K562 (cell line): Measurements from ENCODE around the gene ZNF716. TPM values are rescaled to one million over a fixed set of nuclear protein-coding genes. Genes with fewer than 3 reads are reported as not detected.

ENCODE experiments used
- ATAC-seq: fragments of 200-7000 bp; cut with Tn5 transposase; 3 replicates; pipeline ENCODE4 v1.9.1; 2020; ENCODE audit warnings: moderate library complexity
- BruUV-seq: library from RNA; stranded (reverse); fragments of 400-500 nt; replicated peaks from 2 replicates; lab custom pipeline; 2021; lab: Mats Ljungman, UMichigan
- CTCF ChIA-PET: fragments of 300-600 bp; formaldehyde crosslinking; extraction: SDS; loops from one replicate; lab custom pipeline; 2021; ENCODE audit warnings: low intra/inter-chr PET ratio; lab: Yijun Ruan, JAX
- POLR2A ChIA-PET: fragments of 300-600, 350-650 bp; sonication (Branson Sonifier 250); formaldehyde crosslinking; extraction: SDS; loops from one replicate; lab custom pipeline; 2021; ENCODE audit warnings: antibody characterized with exemption, inconsistent platforms; lab: Yijun Ruan, JAX
- DNase-seq, 4 experiments: peaks; one replicate each; pipeline versions ENCODE4 v3.0.0 to v3.0.0-alpha.2; 2011 to 2018; ENCODE audit warnings: low spot score in 3 of 4, mixed read lengths in 3 of 4; ENCODE audit errors: extremely low read depth in 1 of 4
- FAIRE-seq: peaks from 2 replicates; lab custom pipeline; 2011; peaks lifted over from hg19 to GRCh38; lab: Jason Lieb, UNC
- H2AFZ ChIP-seq: 2 replicates; pipeline ENCODE4 v1.6.0; 2011; ENCODE audit warnings: low read depth, low read length, control low read depth, inconsistent platforms
- H3K27ac ChIP-seq: fragments of 200-600 bp; 3 replicates; pipeline ENCODE4 v1.8.0; 2011; ENCODE audit warnings: low read depth, mild to moderate bottlenecking, control low read depth, inconsistent platforms, low read length, moderate library complexity, mixed read lengths; ENCODE audit errors: extremely low read depth
- H3K27me3 ChIP-seq, 2 experiments: fragments of 300-600 bp in 1 of 2; 2 replicates in 1 of 2; 3 replicates in 1 of 2; pipeline versions ENCODE4 v1.6.0 to v1.8.0; 2011; ENCODE audit warnings: inconsistent platforms in 2 of 2, low read length in 2 of 2, mild to moderate bottlenecking in 1 of 2, mixed read lengths in 1 of 2, moderate library complexity in 1 of 2; ENCODE audit not compliant: control insufficient read depth in 2 of 2, insufficient read depth in 2 of 2
- H3K36me3 ChIP-seq: fragments of 300-600 bp; 3 replicates; pipeline ENCODE4 v1.8.0; 2011; ENCODE audit warnings: mild to moderate bottlenecking, low read length, inconsistent platforms; ENCODE audit not compliant: control insufficient read depth, insufficient read depth
- H3K4me1 ChIP-seq, 2 experiments: fragments of 200-600 bp in 1 of 2; replicated peaks in 1 of 2; 2 replicates in 1 of 2; 3 replicates in 1 of 2; pipeline versions ENCODE4 v1.5.1 to v1.8.0; 2011; ENCODE audit warnings: inconsistent platforms in 2 of 2, low read length in 2 of 2, mild to moderate bottlenecking in 1 of 2, mixed read lengths in 1 of 2, moderate library complexity in 1 of 2; ENCODE audit not compliant: control insufficient read depth in 2 of 2, insufficient read depth in 2 of 2
- H3K4me2 ChIP-seq: 2 replicates; pipeline ENCODE4 v1.6.1; 2011; ENCODE audit warnings: low read length, control low read depth, inconsistent platforms, mixed read lengths; ENCODE audit not compliant: insufficient read depth
- H3K4me3 ChIP-seq: fragments of 200-600 bp; sonication (generic), shearing (Covaris generic); 2 replicates; pipeline ENCODE4 v1.5.1; 2016; ENCODE audit warnings: control low read depth, inconsistent platforms
- H3K79me2 ChIP-seq: fragments of 200-600 bp; 3 replicates; pipeline ENCODE4 v1.8.0; 2011; ENCODE audit warnings: low read length, inconsistent platforms; ENCODE audit not compliant: control insufficient read depth, insufficient read depth
- H3K9ac ChIP-seq, 2 experiments: 2 replicates each; pipeline versions ENCODE4 v1.6.0 to v1.6.1; 2011; ENCODE audit warnings: low read depth in 2 of 2, low read length in 2 of 2, control low read depth in 1 of 2, inconsistent platforms in 1 of 2, mild to moderate bottlenecking in 1 of 2, mixed read lengths in 1 of 2; ENCODE audit not compliant: insufficient read depth in 1 of 2
- H3K9me1 ChIP-seq: one replicate; pipeline ENCODE4 v1.6.0; 2011; ENCODE audit warnings: inconsistent platforms, mild to moderate bottlenecking, low read length, moderate library complexity; ENCODE audit not compliant: control insufficient read depth, insufficient read depth
- H3K9me3 ChIP-seq: replicated peaks from 2 replicates; pipeline ENCODE4 v1.5.1; 2011; ENCODE audit warnings: low read depth, low read length, inconsistent platforms; ENCODE audit not compliant: control insufficient read depth, insufficient read depth
- H4K20me1 ChIP-seq: replicated peaks from 2 replicates; pipeline ENCODE4 v1.6.1; 2011; ENCODE audit warnings: low read length, inconsistent platforms, mixed read lengths; ENCODE audit not compliant: control insufficient read depth, insufficient read depth
- NCOA1 ChIP-seq: fragments of 450-650 bp; IDR thresholded peaks from 2 replicates; pipeline ENCODE4 v1.6.1; 2016; ENCODE audit warnings: low read depth
- POLR2AphosphoS5 ChIP-seq: IDR thresholded peaks from 2 replicates; pipeline ENCODE4 v1.6.1; 2011; ENCODE audit warnings: mild to moderate bottlenecking, low read depth, low read length, moderate library complexity; ENCODE audit not compliant: control insufficient read depth, insufficient read depth
- STAT5A ChIP-seq: IDR thresholded peaks from 2 replicates; pipeline ENCODE4 v1.6.1; 2012; ENCODE audit warnings: low read length, inconsistent platforms, borderline replicate concordance
- TAF1 ChIP-seq: IDR thresholded peaks from 2 replicates; pipeline ENCODE4 v1.6.1; 2011; ENCODE audit warnings: mild to moderate bottlenecking, low read length, moderate library complexity; ENCODE audit not compliant: insufficient read depth, control insufficient read depth, severe bottlenecking; ENCODE audit errors: extremely low read depth
- TOE1 ChIP-seq, 2 experiments: fragments of 450-650 bp in 1 of 2; sonication (generic) in 1 of 2; formaldehyde crosslinking in 1 of 2; IDR thresholded peaks; 2 replicates each; pipeline versions ENCODE4 v1.7.1 to v1.8.0; 2016 to 2022; ENCODE audit warnings: borderline replicate concordance in 2 of 2, mild to moderate bottlenecking in 2 of 2, antibody characterized with exemption in 1 of 2, inconsistent platforms in 1 of 2, low read depth in 1 of 2, missing genetic modification reagents in 1 of 2, moderate library complexity in 1 of 2
- ZNF436 ChIP-seq: fragments of 250-450, 450-650 bp; sonication (Bioruptor Pico); formaldehyde crosslinking; IDR thresholded peaks from 2 replicates; pipeline ENCODE4 v1.7.0; 2020; ENCODE audit warnings: mild to moderate bottlenecking
- ZNF766 ChIP-seq: fragments of 200-800 bp; sonication (Bioruptor generic); conservative IDR thresholded peaks from 2 replicates; pipeline ENCODE4 v1.6.1; 2016; ENCODE audit warnings: missing genetic modification characterization, missing compliant biosample characterization
- WGBS: fragments of 100-300 bp; shearing (Covaris generic); methylation state at CpG from one replicate; pipeline ENCODE4 v1.1.6; 2016; ENCODE audit warnings: low coverage, mixed read lengths; ENCODE audit not compliant: insufficient coverage; ENCODE audit errors: missing lambda C conversion rate; 5-methylcytosine and 5-hydroxymethylcytosine counted together
- in situ Hi-C: fragments of 300-500 bp; cut with MboI; formaldehyde crosslinking; loops from 4 replicates; pipeline ENCODE4 v1.15.0; 2018; ENCODE audit warnings: inconsistent platforms, mixed read lengths
- intact Hi-C: fragments of 100-400 bp; cut with micrococcal nuclease; formaldehyde crosslinking; loops from 2 replicates; pipeline ENCODE4 v1.14.2; 2022
- polyA plus RNA-seq, 8 experiments: library from polyadenylated mRNA; depleted of rRNA in 4 of 8; stranded (reverse) in 5 of 8; unstranded in 3 of 8; fragments of >200 nt; fragmentation: Nextera tagmentation in 2 of 8; fragmentation: Illumina TruSeq in 1 of 8; extraction: Ambion mirVana in 2 of 8; extraction: Trizol in 1 of 8; gene quantifications; 2 replicates each; pipeline versions ENCODE4 v1.2.1 to v1.2.3, GENCODE V29; 2011 to 2014; ENCODE audit warnings: inconsistent platforms in 1 of 8, missing spikeins in 1 of 8
- total RNA-seq, 7 experiments: library from RNA; depleted of rRNA in 6 of 7; stranded (reverse); fragments of >200 nt in 6 of 7; fragmentation: Illumina TruSeq in 2 of 7; extraction: Trizol in 2 of 7; gene quantifications; 2 replicates each; pipeline versions ENCODE4 v1.2.1 to v1.2.3, GENCODE V29; 2011 to 2021; ENCODE audit warnings: low replicate concordance in 1 of 7
- TF ChIP-seq, protein P1 (sequence below): sonication (generic); formaldehyde crosslinking; IDR thresholded peaks from 2 replicates; pipeline ENCODE4 v1.8.1; 2023; ENCODE audit warnings: mild to moderate bottlenecking, missing genetic modification reagents, moderate library complexity
- TF ChIP-seq, protein P2 (sequence below): IDR thresholded peaks from 2 replicates; pipeline ENCODE4 v1.6.1; 2016; ENCODE audit warnings: missing genetic modification characterization, missing compliant biosample characterization

Gene ZNF716
- total and polyA plus RNA-seq, 9 of the 15 experiments (the other 6 are each of a cell fraction or from before 2014, with no cell fraction given) = not detected

DNA sequence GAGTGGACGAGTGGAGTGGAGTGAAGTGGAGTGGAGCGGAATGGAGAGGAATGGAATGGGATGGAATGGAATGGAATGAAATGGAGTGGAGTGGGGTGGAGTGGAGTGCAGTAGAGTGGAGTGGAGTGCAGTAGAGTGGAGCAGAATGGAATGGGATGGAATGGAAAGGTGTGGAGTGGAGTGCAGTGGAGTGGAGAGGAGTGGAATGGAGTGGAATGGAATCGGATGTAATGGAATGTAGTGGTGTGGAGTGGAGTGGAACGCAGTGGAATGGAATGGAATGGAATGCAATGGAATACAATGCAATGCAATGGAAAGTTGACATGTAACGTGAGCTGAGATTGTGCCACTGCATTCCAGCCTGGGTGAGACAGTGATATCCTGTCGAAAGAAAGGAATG is 46.4 kb downstream of the ZNF716 start:
- FAIRE-seq = no peak
- no peak overlapping the region for H3K9ac ChIP-seq
- no TSS peak for BruUV-seq
- no peak for TF ChIP-seq TAF1
- no peak for TF ChIP-seq ZNF436 (CRISPR knock-in tag)
- no peak for TF ChIP-seq ZNF766 (CRISPR knock-in tag)
- TF ChIP-seq POLR2AphosphoS5 = no peak
- TF ChIP-seq STAT5A = no peak
- TF ChIP-seq, protein P1, sequence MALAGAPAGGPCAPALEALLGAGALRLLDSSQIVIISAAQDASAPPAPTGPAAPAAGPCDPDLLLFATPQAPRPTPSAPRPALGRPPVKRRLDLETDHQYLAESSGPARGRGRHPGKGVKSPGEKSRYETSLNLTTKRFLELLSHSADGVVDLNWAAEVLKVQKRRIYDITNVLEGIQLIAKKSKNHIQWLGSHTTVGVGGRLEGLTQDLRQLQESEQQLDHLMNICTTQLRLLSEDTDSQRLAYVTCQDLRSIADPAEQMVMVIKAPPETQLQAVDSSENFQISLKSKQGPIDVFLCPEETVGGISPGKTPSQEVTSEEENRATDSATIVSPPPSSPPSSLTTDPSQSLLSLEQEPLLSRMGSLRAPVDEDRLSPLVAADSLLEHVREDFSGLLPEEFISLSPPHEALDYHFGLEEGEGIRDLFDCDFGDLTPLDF (CRISPR knock-in tag) = no peak
- TF ChIP-seq, protein P2, sequence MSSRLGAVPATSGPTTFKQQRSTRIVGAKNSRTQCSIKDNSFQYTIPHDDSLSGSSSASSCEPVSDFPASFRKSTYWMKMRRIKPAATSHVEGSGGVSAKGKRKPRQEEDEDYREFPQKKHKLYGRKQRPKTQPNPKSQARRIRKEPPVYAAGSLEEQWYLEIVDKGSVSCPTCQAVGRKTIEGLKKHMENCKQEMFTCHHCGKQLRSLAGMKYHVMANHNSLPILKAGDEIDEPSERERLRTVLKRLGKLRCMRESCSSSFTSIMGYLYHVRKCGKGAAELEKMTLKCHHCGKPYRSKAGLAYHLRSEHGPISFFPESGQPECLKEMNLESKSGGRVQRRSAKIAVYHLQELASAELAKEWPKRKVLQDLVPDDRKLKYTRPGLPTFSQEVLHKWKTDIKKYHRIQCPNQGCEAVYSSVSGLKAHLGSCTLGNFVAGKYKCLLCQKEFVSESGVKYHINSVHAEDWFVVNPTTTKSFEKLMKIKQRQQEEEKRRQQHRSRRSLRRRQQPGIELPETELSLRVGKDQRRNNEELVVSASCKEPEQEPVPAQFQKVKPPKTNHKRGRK (tag) = no peak
- TF ChIP-seq NCOA1 = no peak
- TF ChIP-seq TOE1 (IDR thresholded peaks at IDR 0.05; ENCODE audit: borderline replicate concordance) = no peak
- TF ChIP-seq TOE1 (CRISPR knock-in tag; IDR thresholded peaks at IDR 0.05; ENCODE audit: borderline replicate concordance, low read depth) = no peak
- no peaks in the 10 kb centered on the region for H4K20me1 ChIP-seq
- no peak overlapping the region for H3K4me3 ChIP-seq
- H3K9me1 ChIP-seq = no peaks in the 10 kb centered on the region
- peaks cover 6% of the 10 kb centered on the region; the same call in 1 of the 2 replicates for H3K9me3 ChIP-seq
- in situ Hi-C loops = no loop called here
- no peaks in the 10 kb centered on the region for H3K79me2 ChIP-seq
- no peak overlapping the region for H2AFZ ChIP-seq
- H3K27ac ChIP-seq = no peak overlapping the region
- no peak overlapping the region for H3K4me2 ChIP-seq
- no peaks in the 10 kb centered on the region for H3K36me3 ChIP-seq
- H3K27me3 ChIP-seq = no peaks in the 10 kb centered on the region
- CTCF ChIA-PET = no interaction called here
- H3K4me1 ChIP-seq = no peaks in the 10 kb centered on the region
- POLR2A ChIA-PET = no interaction called here
- DNase-seq = no peak
- intact Hi-C loops = no loop called here
- no peak for ATAC-seq
- 0% methylated on average over 4 of the region's 6 CpGs for WGBS
